Islet precursor cell (in vitro differentiated cells): ENCODE data around the gene NKAIN4.

Source experiments
- DNase-seq: peaks from one replicate; pipeline ENCODE4 v3.0.0-alpha.2; 2018

Gene NKAIN4

GRCh38 chr20:63287697-63288580, 33.7 kb upstream of the NKAIN4 start:
- DNase-seq: no peak

GRCh38 chr20:63286781-63287696, 32.8 kb upstream of the NKAIN4 start:
- no peak for DNase-seq

GRCh38 chr20:63285636-63286615, 31.7 kb upstream of the NKAIN4 start:
- no peak for DNase-seq

- no peak for DNase-seq
These were observed 30.8 kb upstream of the NKAIN4 start for GRCh38 chr20:63284981-63285524.

GRCh38 chr20:63284544-63284949, 30.3 kb upstream of the NKAIN4 start:
- DNase-seq: no peak

- no peak for DNase-seq
These were observed 29.8 kb upstream of the NKAIN4 start for GRCh38 chr20:63284083-63284440.

GRCh38 chr20:63283397-63284082, 29.3 kb upstream of the NKAIN4 start:
- DNase-seq: no peak

- DNase-seq: no peak
These were observed 28.7 kb upstream of the NKAIN4 start for GRCh38 chr20:63282946-63283345.

GRCh38 chr20:63281742-63282665, 27.7 kb upstream of the NKAIN4 start:
- DNase-seq: no peak

- DNase-seq: peak; percentile 72
These were observed 26.8 kb upstream of the NKAIN4 start for GRCh38 chr20:63280929-63281545.

GRCh38 chr20:63280371-63280770, 26.1 kb upstream of the NKAIN4 start:
- no peak for DNase-seq

- DNase-seq: no peak
These were observed 25.7 kb upstream of the NKAIN4 start for GRCh38 chr20:63279931-63280330.

- no peak for DNase-seq
These were observed 24.4 kb upstream of the NKAIN4 start for GRCh38 chr20:63278661-63279060.

- DNase-seq: no peak
These were observed 23.4 kb upstream of the NKAIN4 start for GRCh38 chr20:63277466-63278272.

- no peak for DNase-seq
These were observed 22.7 kb upstream of the NKAIN4 start for GRCh38 chr20:63276956-63277355.

GRCh38 chr20:63275825-63276224, 21.6 kb upstream of the NKAIN4 start:
- DNase-seq: no peak

GRCh38 chr20:63274381-63275228, 20.3 kb upstream of the NKAIN4 start:
- DNase-seq: no peak
